ENCODE measurements around the gene BARHL2.

DNA sequence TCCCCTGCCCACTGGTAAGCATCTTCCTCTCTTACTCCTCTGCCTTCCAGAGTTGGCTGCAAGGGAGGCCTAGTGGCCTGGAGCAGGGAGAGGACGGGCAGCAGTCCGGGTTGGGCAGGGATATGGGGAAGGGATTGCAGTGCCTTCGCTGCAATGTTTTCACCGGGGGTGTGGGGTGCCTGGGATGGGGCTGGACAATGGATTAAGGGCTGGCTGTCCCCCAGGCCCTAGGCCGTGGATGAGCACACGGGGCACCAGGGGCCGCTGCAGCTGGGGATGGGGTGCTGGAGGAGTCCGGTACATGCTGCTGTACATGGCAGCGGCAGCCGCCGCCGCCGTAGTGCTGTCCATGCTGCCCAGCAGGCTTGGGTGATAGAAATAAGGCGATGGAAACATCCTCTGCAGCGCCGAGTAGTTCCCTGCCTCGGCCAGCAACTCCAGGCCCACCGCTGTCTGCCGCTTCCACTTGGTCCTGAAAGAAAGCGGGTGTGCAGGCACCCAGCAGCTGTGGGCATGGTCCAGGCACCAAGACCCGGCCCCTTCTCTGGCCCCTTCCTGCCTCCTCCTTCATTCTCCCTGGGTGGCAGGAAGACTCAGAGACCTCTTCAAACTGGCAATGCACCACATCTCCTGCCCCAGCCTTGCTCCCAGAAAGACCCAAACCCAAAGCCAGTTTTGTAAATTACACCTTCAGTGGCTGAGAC, 4.8 kb downstream of the BARHL2 start:
- TF ChIP-seq, protein P1, sequence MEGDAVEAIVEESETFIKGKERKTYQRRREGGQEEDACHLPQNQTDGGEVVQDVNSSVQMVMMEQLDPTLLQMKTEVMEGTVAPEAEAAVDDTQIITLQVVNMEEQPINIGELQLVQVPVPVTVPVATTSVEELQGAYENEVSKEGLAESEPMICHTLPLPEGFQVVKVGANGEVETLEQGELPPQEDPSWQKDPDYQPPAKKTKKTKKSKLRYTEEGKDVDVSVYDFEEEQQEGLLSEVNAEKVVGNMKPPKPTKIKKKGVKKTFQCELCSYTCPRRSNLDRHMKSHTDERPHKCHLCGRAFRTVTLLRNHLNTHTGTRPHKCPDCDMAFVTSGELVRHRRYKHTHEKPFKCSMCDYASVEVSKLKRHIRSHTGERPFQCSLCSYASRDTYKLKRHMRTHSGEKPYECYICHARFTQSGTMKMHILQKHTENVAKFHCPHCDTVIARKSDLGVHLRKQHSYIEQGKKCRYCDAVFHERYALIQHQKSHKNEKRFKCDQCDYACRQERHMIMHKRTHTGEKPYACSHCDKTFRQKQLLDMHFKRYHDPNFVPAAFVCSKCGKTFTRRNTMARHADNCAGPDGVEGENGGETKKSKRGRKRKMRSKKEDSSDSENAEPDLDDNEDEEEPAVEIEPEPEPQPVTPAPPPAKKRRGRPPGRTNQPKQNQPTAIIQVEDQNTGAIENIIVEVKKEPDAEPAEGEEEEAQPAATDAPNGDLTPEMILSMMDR (IDR thresholded peaks at IDR 0.05): no peak
- TF ChIP-seq POLR2A (IDR thresholded peaks at IDR 0.05) (no peak), EP300 (IDR thresholded peaks at IDR 0.05; ENCODE audit: low read depth) (no peak), POLR2AphosphoS5 (IDR thresholded peaks at IDR 0.05) (no peak)
